NCI-H2081 treated with DMSO at 0.1 percent for 48 hours (cell line): ENCODE data around the gene TSPAN18.

ENCODE experiments used
- DNase-seq: peaks from one replicate; lab custom pipeline; 2025; lab: John Stamatoyannopoulos, UW

TSPAN18 gene

DNA sequence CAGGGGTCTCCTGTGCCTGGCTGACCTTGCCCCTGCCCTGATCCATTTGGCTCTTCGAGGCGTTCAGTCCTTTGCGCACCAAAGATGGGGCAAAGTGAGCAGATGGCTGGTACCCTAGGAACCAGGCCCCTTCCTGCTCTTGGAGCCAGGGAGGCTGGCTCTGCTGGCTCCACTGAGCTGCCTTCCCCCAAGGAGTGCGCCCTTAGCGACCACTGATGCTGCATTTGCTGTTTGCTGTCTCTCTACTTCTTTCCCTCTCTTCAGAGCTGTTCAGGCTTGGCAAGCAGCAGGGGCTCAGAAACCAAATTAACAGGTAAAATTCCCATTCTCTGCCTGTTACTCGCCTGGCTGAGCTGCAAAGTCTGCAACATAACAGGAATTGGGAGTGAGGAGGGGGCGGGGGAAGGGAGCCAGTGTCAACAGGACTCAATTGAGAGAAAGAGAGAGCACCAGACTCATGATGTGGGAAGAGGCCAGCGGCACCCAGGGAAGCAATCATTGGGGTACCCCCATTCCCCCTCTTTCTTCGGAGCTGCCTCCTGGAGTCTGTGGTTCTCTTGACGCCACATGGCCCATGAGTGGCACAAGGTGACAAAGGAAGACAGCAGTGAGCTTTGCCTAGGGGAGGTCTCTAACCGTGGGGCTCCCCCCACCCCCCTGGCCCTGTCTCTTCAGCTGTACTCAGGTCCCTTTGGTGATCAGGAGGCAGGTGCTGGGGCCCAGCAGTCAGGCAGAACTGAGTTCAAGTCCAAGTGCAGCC, 121.6 kb downstream of the TSPAN18 start:
- DNase-seq = no peak

DNA sequence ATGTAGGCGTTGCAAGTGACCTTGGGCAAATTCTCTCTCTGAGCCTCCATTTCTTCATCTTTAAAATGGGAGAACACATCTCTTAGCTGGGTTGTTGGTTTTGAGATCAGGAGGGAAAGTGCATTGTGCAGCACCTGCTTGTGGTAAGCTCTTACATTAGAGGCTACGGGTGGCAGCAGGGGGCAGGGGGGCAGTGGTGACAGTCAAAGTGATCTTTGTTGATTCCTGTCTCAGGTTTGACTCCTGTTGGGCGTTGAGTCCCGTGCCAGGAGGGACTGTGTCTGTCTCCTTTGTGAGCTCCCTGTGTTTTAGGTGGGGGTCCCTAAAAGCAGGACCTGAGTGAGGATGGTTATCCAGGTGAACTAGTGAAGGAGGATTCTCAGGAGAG, 122.2 kb downstream of the TSPAN18 start:
- DNase-seq = no peak

DNA sequence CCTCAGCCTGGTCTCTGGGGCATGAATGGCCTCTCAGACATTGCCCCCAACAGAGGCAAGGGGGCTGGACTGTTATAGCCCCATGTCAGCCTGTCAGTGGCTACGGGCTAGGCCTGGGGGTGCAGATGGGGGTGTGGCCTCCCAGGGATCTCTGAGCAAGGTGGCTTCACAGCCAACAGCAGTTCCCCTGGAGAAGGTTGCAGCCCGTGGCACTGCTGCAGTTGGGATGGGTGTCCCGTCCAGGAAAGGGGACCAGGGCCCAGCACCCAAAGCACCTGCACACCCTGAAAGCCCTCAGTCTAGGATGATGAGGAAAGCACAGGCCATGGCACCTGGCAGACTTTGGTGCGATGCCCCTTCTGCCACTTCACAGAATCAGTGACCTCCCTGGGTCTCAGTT, 122.7 kb downstream of the TSPAN18 start:
- no peak for DNase-seq

DNA sequence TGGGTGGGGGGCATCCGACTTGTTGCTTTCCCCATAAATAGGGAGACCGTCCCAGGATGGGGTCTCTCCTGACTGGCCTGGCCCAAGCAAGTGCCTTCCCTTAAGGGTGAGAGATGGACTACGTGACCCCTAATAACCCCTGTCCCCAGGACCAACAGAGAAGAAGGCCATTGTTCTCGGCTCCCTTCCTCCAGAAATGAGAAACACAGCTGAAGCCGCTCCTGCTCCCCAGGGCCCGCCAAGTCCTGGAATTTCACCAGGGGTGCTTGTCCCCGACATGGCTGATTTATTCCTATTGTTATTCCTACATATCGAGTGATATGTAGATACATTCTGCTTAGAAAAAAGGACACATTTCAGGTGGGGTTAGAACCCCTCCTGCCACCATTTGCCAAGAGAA, 123.2 kb downstream of the TSPAN18 start:
- DNase-seq = no peak

DNA sequence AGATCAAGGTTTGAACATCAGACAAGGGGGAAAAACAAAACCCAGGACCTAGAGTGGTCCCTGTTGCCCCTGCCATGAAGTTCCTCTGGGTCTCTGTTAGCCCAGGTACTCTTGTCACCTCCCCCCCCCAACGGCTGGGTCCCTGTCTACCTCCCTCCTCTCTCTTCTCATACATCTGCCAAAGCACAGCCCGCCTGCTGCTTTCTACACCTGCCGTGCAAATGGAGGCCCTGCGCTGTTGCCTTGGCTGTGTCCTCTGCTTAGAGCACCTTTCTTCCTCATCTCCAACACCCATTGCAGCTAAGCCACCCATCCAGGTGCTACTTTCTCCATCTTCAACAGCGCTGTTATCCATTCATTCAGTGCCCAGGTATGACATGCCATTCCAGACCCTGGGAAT, 124.7 kb downstream of the TSPAN18 start:
- no peak for DNase-seq

DNA sequence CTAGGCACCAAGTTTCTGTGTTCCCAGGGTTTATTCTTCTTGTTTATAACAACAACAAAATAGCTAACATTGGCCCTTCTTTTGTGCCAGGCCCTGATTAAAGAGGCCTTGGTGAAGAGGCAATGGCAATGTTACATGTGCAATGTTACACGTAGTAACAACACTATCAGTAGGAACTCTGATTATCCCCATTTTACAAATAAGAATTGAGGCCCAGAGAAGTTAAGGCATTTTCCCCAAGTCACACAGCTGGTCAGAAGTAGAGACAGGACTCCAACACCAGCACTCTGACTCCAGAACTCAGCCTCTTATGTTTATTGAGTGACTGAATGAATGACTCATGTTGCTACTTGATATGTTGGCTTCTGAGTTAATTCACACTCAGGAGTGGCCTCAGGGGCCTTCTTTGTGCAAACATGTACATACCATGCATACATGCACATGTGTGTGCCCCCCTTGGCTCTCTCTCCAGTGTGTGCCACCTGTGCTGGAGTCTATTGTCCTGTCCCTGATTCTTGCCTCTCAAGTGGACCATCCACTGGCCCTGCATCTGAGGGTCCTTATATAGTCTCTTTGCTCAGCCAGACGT, 125.5 kb downstream of the TSPAN18 start:
- no peak for DNase-seq

GRCh38 chr11:44852952-44853351, 126.2 kb downstream of the TSPAN18 start:
- DNase-seq = no peak

DNA sequence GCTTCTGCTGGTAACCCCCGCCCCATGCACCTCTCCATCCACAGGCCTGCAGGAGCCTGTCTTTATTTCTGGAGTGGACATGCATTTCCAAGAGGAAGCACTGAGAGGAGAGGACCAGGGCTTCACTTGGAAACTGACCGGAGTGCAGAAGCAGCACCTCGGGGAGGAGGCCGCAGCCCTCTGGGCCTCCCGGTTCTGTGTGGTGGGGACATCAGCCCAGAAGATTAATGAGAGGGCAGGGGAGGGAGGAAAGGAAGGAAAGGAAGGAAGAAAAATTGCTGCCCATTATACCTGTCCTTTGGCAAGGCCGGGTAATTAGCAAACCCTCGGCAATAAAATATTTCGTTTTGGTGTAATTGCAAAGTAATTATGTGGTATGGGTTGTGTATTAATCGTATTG, 126.9 kb downstream of the TSPAN18 start:
- no peak for DNase-seq

GRCh38 chr11:44854086-44854485, 127.3 kb downstream of the TSPAN18 start:
- no peak for DNase-seq

GRCh38 chr11:44854741-44855492, 128.2 kb downstream of the TSPAN18 start:
- DNase-seq = no peak

GRCh38 chr11:44855493-44855849, 128.7 kb downstream of the TSPAN18 start:
- DNase-seq = no peak

GRCh38 chr11:44857490-44858090, 130.8 kb downstream of the TSPAN18 start:
- no peak for DNase-seq

GRCh38 chr11:44858796-44859527, 132.2 kb downstream of the TSPAN18 start:
- DNase-seq = no peak

DNA sequence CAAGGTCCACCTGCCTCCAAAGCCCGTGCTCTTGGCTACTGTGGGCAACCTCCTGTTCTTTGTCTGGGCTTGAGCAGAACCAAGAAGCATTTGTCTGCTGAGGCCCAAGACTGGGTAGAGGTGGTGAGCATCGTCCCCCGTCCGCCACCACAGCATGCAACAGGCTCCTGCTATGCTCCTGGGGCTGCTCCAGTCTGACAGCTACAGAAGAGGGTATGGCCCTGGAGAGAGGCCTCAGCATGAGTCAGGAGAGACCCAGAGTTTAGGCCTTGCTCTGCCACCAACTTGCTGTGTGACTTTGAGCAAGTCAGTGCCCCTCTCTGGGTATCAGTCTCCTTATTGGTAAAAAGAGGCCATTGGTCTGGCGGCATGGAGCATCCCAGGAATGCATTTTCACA, 132.8 kb downstream of the TSPAN18 start:
- no peak for DNase-seq

- DNase-seq = no peak
Observed at GRCh38 chr11:44860346-44860745, 133.6 kb downstream of the TSPAN18 start.

- DNase-seq = no peak
Observed at GRCh38 chr11:44861849-44862557, 135.2 kb downstream of the TSPAN18 start.

DNA sequence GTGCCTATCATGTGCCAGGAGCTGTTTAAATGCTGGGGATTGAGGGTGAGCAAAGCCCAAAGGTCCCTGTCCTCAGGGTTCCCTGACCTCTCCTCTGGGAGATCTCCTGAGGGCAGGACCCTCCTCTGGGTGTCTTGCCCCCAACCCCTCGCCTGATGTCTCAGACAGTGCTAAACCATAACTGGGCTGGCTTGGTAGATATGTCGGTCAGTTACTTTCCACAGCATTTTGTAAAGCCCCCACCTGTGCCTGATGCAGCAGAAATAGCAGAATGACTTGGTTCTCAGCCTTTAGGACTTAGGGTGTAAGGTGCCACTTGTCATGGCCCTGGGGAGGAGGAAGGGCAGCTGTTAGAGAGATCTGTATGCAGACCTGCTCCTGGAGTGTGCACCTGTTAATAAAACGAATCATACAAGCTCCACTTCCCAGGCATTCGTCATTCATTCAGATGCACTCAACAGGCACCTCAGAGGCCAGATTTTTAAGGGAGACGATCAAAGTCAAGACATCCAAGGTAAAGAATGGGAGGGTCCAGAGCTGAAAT, 135.9 kb downstream of the TSPAN18 start:
- no peak for DNase-seq

GRCh38 chr11:44863231-44863630, 136.5 kb downstream of the TSPAN18 start:
- no peak for DNase-seq

DNA sequence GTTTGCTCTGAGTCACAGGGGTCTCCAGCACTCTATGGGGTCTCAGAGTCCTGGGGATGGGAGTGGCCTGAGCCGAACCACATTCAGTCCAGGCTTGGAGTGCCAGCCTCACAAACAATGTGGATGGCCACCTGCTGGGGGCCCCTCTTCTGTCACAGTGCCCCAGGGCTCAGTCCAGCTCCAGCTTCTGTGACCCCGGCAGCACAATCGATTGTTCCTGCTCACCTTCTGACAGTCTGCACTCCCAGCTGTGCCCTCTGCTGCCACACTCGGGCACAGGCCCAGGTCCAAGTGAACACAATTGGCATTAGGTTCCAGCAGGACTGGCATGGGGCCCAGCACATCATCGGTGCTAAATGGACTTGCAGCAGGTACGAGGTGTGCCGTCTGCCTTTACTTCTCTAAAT, 139.1 kb downstream of the TSPAN18 start:
- DNase-seq = no peak

GRCh38 chr11:44866286-44866685, 139.5 kb downstream of the TSPAN18 start:
- no peak for DNase-seq

GRCh38 chr11:44868021-44868420, 141.3 kb downstream of the TSPAN18 start:
- DNase-seq = no peak
